Activated CD8-positive, alpha-beta memory T cell treated with anti-CD3 and anti-CD28 coated beads for 4 hours (primary cell): ENCODE data around the gene FGFR2.

ENCODE experiments used
- DNase-seq, 2 donors: peaks; one replicate each; pipeline ENCODE4 v3.0.0-alpha.2; 2020; ENCODE audit warnings: low read depth in 2 of 2

Gene FGFR2

DNA sequence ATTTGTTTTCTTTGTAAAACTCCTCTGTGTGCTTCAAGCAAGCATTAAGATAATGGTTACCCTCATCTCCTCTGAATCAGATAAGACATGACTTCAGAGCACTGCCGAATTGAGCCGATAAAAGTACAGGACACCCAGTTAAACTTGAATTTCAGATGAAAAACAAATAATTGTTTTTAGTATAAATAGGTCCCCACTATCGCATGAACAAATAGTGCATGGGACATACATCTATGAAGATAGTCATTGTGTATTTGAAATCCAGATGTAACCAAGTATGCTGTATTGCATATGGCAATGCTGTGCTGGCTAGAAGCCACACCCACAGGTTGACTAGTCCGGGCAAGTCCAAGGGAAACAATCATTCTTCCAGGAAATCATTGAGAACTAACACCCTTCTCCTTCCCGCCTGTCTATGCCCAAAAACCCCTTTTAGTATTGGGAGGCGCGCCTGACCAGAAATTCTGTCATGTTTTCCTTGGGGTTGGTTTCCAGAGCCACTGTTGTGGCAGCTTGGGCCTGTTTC is 12.6 kb upstream of the FGFR2 start:
- DNase-seq, result no peak

DNA sequence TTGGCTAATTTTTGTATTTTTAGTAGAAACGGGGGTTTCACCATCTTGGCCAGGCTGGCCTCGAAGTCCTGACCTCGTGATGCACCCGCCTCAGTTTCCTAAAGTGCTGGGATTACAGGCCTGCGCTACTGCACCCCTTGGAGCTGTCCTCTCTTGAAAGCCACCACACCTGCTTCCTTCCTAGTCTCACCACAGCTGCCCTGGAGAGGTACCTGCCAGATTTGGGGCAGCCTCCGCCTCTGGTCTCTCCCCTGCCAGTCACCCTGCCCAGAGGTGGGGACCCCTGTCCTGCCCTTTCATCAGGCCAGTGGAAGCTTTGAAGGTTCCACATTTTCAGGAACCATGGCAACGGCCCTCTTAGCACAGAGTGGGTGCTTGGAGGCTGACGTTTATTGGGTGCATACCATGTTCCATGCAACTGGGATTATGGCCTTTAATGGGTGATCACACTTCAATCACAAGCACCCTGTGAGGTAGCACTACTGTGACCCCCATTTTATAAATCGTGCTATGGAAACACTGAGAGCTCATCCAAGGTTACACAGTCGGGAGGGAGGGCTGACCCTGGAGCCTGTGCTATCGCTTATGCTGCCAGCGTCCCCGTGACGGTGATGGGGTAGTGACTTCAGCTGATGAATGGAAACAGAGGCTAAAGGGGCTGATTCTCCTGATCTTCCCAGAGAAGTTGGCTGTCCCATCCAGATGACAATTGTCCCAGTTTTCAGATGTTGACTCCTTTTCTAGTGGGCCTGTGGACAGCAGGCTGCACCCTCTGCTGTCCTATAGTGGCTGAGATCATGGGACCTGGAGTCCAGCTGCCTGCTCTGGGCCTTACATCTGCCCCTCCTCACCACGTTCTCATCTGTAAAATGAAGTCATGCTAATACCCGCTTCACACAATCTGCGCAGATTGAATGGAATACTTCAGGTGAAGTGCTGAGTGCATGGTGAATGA is 11.5 kb upstream of the FGFR2 start:
- no peak for DNase-seq

DNA sequence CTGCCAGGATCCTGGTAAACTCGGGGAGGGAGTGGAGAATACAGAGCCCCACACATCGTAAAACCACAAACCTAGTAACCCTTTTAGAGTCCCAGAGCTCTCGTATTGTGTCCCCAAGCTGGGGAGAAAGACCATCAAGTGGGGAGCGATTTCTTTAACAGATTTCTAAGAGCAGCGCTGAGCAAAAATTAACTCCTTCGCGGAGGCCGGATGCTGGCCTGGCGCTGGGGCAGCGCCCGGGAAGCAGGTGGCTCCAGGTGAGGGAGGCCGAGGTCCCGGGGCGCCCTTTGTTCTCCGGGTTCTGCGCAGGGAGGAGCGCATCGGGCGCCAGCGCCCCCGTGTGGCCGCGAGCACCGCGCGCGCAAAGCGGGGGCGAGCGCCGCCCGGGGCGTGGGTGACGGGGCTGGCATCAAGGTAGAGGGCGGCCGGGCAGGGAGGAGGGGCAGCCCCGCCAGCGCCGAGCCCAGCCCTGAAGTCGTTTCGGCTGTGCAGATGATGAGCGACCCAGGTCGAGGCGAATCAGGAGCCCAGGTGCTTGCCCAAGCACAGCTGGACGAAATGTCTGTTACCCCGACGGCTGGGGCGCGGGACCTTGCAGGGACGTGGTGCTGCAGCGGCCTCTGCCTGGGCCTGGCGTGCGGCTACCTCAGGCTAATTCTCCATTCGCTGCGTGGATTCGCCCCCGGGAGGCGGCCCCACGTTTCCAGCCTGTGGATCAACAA is 10.4 kb upstream of the FGFR2 start:
- DNase-seq, result no peak

DNA sequence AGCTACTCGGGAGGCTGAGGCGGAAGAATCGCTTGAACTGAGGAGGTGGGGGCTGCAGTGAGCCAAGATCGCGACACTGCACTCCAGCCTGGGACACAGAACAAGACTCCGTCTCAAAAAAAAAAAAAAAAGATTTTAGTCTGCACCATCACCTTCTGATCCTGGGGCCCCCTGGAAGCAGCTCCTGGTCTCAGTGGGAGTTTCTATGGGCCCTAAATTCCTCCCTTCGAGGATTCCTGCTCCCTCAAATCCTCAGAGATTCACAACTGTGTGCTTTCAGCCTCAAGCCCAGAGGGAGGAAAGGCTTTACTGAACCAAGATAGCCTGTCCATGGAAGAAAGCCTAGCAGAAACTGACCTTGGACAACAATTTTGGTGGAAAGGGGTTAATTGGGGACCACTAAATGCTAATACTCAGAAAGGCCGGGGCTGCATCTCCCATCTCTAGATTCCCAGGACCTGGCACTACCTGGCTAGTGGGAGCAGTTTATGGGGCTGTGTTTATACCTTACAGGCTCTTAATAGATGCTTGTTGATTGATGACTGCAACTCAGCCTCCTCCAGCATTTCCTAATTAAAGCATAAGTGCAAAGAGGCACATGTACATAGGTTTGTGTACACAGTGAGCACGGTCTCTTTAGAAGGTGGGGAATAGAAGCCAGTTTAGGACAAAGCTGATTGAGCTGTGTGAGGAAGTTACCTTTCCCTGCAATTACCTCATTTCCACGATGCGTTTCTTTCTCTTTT is 9.2 kb upstream of the FGFR2 start:
- DNase-seq, result no peak

DNA sequence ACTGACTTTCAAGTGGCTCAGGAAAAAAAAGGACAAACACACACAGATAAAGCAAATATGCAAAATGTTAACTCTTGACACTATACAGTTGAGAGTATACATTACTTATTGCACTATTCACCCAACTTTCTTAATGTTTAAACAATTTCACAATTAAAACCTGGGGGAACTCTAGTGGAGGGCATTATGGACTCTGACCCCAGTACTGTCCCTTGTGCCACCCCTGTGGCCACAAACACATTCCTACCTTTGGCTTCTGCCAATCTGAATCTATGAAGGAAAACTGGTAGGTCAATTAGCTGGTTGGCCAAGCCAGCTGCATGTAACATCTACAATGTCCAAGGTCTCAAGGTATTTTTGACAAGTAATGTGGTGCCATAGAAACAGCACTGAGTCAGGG is 7.5 kb upstream of the FGFR2 start:
- DNase-seq, result no peak

DNA sequence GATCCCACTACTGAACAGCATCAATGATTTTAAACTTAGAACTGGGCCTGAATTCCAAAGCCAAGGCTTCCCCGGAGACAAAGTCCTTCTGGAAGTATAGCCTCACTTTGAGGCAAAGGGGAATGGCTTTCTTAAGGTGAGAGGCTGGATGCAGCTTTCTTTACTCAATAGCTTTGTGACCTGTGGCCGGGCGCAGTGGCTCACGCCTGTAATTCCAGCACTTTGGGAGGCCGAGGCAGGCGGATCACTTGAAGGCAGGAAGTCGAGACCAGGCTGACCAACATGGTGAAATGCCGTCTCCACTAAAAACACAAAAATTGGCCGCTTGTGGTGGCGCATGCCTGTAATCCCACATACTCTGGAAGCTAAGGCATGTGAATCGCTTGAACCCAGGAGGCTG is 3.2 kb upstream of the FGFR2 start:
- no peak for DNase-seq

DNA sequence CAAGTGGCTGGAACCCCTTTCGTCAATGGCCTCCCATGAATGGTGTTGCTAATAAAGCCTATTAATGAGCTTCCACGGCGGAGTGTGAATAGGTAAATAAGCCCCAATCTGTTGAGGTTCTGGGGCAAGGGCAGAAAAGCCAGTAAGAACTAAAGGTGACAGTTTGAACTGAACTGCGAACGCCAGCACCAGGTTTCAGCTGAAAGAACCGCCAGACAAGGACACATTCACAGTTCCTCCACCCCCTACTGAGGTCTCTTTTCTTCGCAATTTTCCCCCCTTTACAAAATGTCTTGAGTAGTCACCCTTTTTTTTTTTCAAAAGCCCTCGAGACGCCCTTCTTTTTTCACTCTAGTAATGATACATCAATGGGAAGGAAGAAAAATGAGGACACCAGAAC is 2.4 kb upstream of the FGFR2 start:
- DNase-seq, result no peak

DNA sequence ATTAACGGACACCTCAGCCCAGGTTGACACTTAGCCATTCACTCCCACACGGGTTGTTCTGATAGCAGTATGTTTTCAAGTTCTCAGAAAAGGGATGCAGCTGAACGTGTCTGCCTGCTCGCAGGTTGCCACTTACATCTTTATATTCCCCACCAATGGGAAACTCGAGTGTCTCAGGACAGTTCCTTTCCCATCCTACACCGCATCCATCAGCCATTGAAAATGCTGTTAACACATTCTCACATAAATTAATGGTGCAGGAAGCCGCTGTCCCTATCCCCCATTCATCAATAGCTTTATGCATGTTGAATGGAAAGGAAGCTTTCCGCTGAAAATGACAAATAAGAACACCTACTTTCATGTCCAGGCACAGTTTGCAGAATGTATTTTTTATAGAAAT is 1.7 kb upstream of the FGFR2 start:
- no peak for DNase-seq

DNA sequence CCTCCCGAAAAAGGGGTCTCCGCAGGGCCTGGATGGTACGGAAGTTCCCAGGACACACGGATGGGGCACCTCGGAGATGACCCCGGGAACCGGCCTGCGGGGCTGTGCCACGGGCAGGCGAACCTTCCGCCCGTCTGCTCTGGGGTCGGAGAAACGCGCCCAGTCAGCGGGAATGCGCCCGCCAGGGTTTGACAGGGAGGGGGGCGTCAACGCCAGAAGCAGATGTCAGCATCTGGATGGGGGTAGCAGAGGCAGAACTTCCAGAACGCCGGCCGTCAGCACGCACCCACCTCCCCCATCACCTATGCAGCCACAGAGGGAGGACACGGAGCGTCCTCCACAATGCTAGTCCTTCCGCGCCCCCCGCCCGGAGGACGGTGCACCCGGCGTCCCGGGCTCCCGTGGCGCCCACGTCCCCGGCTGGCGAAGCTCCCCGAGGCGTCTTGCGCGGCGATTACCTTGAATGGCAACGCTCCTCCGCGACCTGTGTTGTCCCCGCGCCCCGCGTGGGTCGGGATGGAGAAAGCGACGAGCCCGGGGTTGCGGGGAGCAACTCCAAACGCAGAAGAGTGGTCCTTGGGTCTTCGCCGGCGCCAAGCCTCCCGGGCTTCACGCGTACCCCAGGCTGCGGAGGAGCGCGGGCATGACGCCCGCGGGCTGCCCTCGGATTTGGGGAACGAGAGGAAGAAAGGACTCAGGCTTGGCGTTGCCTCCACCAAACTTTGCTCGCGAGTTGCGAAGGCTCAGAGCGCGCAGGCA is 561 bp downstream of the FGFR2 start:
- no peak for DNase-seq

DNA sequence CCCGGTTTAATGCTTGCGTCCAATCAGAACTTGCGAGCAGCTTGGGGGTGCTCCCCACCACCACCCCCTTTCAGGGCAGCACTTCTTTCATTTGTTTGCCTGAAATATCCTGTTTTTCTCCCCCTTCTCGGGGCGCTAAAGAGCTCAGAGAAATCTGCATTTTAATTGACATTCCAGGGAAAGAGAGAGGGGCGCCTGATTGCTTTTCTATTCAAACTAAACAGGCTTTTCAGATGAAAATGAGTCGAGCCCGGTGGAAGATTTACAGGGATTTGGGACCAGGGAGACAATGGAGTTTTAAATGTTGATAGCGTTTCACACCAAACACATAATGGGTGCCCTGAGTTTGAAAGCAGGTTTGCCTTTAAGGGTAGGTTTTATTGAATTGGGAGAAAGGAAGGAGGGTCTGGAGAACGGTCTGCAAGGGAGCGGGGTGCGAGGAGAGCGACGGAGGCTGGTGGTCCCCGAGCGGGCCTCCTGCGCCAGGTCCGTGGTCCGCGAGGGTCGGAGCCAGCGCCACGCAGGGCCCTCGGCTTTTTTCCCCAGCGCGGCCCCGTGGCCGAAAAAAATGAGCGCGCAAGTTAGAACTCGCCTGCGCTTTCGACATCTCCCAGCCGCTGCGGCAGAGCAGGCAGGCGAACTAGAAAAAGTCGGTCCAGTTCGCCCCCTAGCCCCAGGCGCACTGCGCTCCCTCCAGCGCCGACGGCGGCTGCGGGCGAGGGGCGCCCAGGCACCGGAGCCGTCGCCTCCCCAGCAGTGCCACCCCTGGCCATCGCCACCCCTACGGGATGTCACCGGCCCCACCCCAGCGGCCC is 1.3 kb downstream of the FGFR2 start:
- DNase-seq, result no peak

DNA sequence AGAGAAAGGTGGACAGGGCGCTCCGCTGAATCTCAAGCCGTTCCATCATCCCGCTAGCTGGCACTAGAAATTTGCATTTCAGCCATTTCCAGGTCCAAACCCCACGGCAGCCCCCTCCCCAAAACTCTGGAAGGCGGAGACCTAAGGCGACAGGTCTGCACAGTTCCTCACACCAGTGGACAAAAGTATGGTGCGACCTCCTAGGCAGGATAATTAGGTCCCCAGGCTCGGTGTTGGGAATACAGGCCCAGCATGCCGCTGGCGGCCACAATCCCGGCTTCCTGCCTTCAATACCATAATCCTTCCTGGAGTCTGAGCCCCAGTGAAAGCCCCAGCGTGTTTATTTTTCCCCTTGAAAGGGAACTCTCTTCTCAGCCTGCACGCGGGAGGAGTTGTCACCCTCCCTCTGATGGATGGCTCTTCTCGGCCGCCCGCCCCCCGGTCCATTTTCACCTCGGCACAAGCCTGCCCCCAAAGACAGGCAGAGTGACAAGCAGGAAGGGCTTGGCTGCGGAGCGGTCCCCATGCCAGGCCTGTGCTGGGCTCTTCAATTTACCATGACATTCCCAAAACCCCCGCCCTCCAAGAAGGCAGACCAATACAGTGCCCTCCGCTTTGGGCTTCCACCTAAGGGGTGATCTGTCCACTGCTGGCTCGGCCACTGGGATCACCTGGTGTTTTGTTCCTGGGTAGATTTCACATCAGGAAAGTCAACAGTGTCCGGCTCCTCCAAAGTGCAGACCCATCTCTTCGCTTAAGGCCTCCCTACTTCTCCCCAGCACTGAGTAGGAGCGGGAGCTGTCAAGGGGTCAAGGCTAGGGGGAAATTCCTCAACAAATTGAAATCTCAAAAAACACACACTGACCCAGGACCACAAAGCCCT is 2.2 kb downstream of the FGFR2 start:
- DNase-seq, result no peak

DNA sequence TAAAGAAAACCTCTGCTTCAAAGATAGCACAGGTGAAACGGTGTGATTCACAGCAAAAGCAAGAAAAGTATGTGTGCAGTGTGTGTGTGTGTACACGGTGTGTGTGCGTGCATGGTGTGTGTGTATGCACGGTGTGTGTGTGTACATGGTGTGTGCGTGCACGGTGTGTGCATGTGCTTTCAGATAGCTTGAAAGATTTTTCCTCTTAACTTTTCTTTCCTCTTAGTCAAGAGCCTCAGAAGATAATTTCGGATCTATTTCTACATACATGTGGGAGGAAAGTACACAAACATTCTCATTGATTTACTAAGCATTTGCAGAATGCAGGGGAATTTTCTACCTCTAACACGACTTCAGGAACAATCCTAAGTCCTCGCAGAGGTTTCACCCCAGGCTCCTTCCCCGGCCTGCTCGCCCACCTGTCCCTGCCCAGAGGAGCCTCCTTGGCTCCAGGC is 2.9 kb downstream of the FGFR2 start:
- no peak for DNase-seq

DNA sequence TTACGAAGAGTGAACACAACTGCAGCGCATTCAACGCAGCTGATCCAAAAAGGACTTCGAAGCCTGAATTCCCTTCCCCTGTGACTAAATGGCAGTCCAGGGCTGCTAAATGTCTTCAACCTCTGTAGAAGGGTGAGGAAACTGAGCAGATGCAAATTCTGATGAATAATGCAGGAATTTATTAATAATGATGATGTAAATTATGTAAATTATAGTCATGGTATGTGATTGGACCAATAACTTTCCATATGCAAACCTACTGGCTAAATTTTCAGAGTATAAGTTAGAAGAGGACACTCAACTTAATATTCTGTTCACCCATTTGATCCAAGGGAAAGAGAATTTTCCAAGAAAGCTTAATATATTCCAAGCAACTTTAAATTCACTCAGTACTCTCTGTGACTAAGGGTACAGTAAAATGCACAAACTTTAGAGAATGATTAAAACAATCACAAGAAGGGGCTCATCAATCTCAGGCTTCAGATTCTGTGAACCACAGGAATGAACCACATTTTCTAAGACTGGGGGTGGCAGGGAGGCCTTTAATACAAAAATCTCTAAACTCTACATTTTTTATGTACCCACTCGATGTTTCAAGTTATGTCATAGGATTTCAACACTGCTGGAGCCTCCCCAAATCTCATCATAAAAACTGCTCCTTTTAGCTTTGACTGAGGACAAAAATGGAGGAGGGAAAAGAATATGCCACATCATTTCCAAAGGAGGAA is 3.5 kb downstream of the FGFR2 start:
- DNase-seq, result no peak

DNA sequence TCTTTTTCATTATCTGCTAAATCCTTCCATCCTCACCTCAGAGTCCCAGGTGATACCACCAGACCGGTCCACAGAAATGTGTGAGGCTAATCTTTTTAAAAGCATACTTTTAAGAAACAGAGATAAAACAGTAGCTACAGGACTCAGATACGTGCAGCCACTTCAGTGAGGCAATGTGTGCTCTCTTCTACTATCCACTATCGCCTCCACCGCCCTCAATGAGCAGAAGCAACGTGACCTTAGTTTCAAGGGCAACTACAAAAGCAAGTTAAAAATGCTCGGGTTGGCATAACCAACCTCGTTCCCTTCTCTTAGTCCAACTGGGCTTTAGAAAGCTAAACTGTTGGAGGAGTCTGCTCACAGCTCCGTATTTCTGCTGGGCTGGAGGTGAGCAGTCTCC is 4.2 kb downstream of the FGFR2 start:
- no peak for DNase-seq

DNA sequence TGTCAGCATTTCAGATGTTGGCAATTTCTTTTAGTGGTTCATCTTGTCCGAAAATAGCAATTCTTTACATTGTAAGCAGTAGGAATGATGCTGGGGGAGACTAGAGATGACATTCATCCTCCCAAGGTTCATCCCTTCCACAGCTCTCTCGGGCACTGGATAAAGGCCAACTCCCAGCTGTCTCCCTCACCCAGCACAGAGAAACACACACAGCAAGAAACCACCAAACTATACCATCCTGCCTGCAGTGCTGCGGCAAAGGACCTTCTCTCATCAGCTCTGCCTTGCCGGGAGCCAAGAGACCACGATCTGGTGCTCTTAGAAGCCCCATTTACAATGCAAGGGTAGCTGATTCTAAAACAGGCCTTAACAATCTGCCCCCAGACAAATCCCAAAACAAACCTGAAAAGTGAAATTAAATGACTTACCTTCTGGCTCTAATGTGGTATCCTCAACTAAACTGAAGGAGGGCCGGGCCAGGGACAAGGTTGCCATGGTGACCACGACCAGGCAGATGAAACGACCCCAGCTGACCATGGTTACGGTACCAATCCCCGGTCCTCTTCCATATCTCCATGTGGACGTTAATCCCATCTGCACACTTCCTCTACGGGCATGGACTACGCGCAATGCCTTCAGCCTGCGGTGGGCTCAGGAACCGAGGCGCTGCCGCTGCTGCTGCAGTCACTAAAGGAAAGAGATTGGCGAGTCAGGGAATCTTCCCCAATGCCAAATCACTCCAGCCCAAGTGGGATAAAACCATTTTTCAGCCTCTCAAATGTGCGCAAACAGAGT is 4.8 kb downstream of the FGFR2 start:
- DNase-seq, result no peak

DNA sequence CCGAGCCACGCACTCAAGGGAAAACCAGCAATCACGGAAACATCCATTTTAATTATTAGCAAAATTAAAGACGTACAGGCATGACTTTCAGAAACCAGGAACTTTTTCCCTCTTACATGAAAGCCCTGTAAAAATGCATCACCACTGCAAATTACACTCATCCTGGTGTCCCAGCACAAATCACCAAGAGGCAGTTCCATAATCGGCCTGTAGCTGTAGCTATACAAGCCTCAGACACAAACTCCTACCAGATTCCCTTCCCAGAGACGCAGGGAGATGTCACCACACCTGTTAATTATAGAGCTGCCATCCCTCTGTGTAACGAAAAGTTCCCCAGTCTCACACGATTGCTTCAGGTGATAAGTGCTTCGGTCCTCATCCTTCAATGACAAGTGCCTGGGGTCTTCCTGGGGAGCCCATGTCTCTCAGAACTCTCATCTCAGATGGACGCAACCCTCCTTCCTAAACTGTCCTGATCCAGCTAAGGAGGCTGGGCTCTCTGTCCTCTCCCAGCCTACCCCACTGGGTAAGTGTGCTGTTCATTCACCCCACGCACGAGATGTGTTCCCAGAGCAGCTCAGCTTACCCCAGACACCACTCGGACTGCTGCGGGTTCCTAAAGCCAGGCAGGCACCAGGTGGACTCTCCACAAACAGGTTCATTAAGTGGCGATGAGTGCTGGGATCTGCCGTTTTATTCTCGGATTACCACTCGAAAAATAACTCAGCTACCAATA is 5.9 kb downstream of the FGFR2 start:
- DNase-seq, result no peak

DNA sequence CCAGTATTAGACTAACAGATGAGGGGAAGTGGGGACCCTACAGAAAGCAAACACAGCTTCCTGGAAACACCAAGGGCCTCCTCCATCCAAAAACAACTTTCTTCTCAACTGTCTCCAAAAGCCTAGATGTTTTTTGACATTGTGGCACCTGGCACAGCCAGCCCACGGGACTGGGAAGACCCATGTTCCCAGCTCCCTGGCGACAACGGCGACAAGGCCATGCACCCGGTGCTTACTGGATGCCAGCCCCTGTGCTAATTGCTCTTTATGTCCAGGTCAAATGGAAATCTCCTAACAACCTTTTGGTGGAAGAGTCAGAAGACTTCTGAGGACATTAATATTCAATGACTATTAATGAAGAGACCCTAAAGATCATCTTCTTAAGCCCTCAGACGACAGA is 7.1 kb downstream of the FGFR2 start:
- no peak for DNase-seq
